Retinal pigment epithelial cell (primary cell): ENCODE results near the gene DDX1.

ENCODE experiments used
- DNase-seq: peaks from one replicate; pipeline ENCODE4 v3.0.0-alpha.2; 2010; ENCODE audit warnings: low read depth
- H3K4me3 ChIP-seq: 2 replicates; pipeline ENCODE4 v1.5.1; 2011; ENCODE audit warnings: mild to moderate bottlenecking, low read length, control low read depth, moderate library complexity
- TF ChIP-seq, protein P1 (sequence below): conservative IDR thresholded peaks from 2 replicates; pipeline ENCODE4 v1.5.1; 2011; ENCODE audit warnings: low read depth, low read length, control low read depth, inconsistent platforms

DDX1 gene

GRCh38 chr2:15671842-15672815 is 80.5 kb downstream of the DDX1 start:
- no peak for DNase-seq
- TF ChIP-seq, protein P1, sequence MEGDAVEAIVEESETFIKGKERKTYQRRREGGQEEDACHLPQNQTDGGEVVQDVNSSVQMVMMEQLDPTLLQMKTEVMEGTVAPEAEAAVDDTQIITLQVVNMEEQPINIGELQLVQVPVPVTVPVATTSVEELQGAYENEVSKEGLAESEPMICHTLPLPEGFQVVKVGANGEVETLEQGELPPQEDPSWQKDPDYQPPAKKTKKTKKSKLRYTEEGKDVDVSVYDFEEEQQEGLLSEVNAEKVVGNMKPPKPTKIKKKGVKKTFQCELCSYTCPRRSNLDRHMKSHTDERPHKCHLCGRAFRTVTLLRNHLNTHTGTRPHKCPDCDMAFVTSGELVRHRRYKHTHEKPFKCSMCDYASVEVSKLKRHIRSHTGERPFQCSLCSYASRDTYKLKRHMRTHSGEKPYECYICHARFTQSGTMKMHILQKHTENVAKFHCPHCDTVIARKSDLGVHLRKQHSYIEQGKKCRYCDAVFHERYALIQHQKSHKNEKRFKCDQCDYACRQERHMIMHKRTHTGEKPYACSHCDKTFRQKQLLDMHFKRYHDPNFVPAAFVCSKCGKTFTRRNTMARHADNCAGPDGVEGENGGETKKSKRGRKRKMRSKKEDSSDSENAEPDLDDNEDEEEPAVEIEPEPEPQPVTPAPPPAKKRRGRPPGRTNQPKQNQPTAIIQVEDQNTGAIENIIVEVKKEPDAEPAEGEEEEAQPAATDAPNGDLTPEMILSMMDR = no peak

GRCh38 chr2:15672961-15673918 is 81.6 kb downstream of the DDX1 start:
- TF ChIP-seq, protein P1 = no peak
- no peak overlapping the region for H3K4me3 ChIP-seq
- DNase-seq = no peak

More at GRCh38 chr2:15671842-15672815, 80.5 kb downstream of the DDX1 start:
- no peak overlapping the region for H3K4me3 ChIP-seq

DNA sequence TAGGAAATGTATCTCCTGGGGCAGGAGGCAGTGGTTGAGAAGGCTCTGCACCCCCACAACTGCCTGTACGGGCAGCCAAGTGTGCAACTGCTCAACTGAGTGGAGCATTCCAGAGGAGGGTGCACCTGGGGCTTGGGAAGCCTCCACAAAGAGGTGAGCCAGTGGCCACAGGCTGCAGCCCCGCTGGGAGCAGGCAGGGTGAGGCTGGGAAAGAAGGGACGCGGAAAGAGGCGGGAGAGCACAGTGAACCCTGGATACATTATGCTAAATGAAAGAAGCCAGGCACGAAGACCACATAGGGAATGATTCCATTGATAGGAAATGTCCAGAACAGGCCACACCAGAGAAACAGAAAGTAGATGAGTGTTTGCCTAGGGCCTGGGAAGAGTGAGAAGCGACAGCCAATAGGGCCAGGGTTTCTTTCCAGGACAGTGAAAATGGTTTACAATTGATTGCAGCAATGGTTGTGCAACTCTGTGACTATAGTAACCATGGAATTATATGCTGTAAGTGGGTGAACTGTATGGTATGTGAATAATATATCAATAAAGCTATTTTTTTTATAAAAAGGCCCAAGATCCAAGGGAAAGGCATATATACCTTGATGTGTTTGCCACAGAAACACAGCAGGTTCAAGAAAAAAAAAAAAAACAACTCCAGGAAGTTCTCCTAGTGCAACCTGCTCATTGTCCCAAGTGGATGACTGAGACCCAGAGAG is 82.4 kb downstream of the DDX1 start:
- H3K4me3 ChIP-seq = no peak overlapping the region
- TF ChIP-seq, protein P1 = no peak
- DNase-seq = peak; percentile 88

- peak; percentile 99 for DNase-seq
- TF ChIP-seq, protein P1 = no peak
- no peak overlapping the region for H3K4me3 ChIP-seq
Measured at GRCh38 chr2:15674637-15675455, 83.2 kb downstream of the DDX1 start.

GRCh38 chr2:15675456-15676195 is 84.0 kb downstream of the DDX1 start:
- TF ChIP-seq, protein P1 = no peak
- peak; percentile 87 for DNase-seq
- H3K4me3 ChIP-seq = no peak overlapping the region
